Measurements from ENCODE around the gene GAK. TPM values are rescaled to one million over a fixed set of nuclear protein-coding genes. Genes with fewer than 3 reads are reported as not detected.

The GAK gene
- total RNA-seq, 1 experiment from 2014 or later, result 67.2 TPM

- DNase-seq (ENCODE audit: extremely low read depth, low read depth), result no peak
Measured at GRCh38 chr4:834368-835147, 97.6 kb downstream of the GAK start.

- no peak for DNase-seq (ENCODE audit: extremely low read depth, low read depth)
Measured at GRCh38 chr4:833731-834367, 98.3 kb downstream of the GAK start.

- DNase-seq (ENCODE audit: extremely low read depth, low read depth), result no peak
Measured at GRCh38 chr4:833156-833555, 99.0 kb downstream of the GAK start.

- DNase-seq (ENCODE audit: extremely low read depth, low read depth), result no peak
Measured at GRCh38 chr4:832536-832935, 99.6 kb downstream of the GAK start.

GRCh38 chr4:832108-832507, 100.0 kb downstream of the GAK start:
- DNase-seq (ENCODE audit: extremely low read depth, low read depth), result no peak

GRCh38 chr4:831483-831805, 100.7 kb downstream of the GAK start:
- no peak for DNase-seq (ENCODE audit: extremely low read depth, low read depth)

GRCh38 chr4:830601-831482, 101.3 kb downstream of the GAK start:
- DNase-seq (ENCODE audit: extremely low read depth, low read depth), result no peak

- DNase-seq (ENCODE audit: extremely low read depth, low read depth), result no peak
Measured at GRCh38 chr4:829761-830600, 102.1 kb downstream of the GAK start.

- no peak for DNase-seq (ENCODE audit: extremely low read depth, low read depth)
Measured at GRCh38 chr4:829291-829690, 102.8 kb downstream of the GAK start.

- no peak for DNase-seq (ENCODE audit: extremely low read depth, low read depth)
Measured at GRCh38 chr4:828641-829271, 103.4 kb downstream of the GAK start.

GRCh38 chr4:827209-828081, 104.7 kb downstream of the GAK start:
- DNase-seq (ENCODE audit: extremely low read depth, low read depth), result no peak

GRCh38 chr4:826508-827208, 105.5 kb downstream of the GAK start:
- DNase-seq (ENCODE audit: extremely low read depth, low read depth), result no peak

GRCh38 chr4:825971-826330, 106.2 kb downstream of the GAK start, which contains the start of gene CPLX1:
Gene CPLX1 (minus strand): TSS chr4:826129. CDS start chr4:824522, 1,607 bp downstream.
- no peak for DNase-seq (ENCODE audit: extremely low read depth, low read depth)

GRCh38 chr4:825063-825970, 106.8 kb downstream of the GAK start:
- DNase-seq (ENCODE audit: extremely low read depth, low read depth), result no peak

- DNase-seq (ENCODE audit: extremely low read depth, low read depth), result no peak
Measured at GRCh38 chr4:824461-825062, 107.6 kb downstream of the GAK start.

- DNase-seq (ENCODE audit: extremely low read depth, low read depth), result no peak
Measured at GRCh38 chr4:823761-824460, 108.2 kb downstream of the GAK start.

All from NCI-H460 (cell line).